H9 (cell line): ENCODE results near the gene PLCH2. TPM values are rescaled to one million over a fixed set of nuclear protein-coding genes. Genes with fewer than 3 reads are reported as not detected.

Source experiments
- DNase-seq: peaks from one replicate; pipeline ENCODE4 v3.0.0-alpha.2; 2017
- H2AFZ ChIP-seq: one replicate; pipeline ENCODE4 v1.6.1; 2013; ENCODE audit warnings: mild to moderate bottlenecking, low read length, control low read depth, moderate library complexity
- H2AK5ac ChIP-seq: 2 replicates; pipeline ENCODE4 v1.6.1; 2013; ENCODE audit warnings: low read length, control low read depth, mixed read lengths; ENCODE audit not compliant: insufficient read length
- H2BK120ac ChIP-seq: one replicate; pipeline ENCODE4 v1.6.1; 2013; ENCODE audit warnings: low read depth, mild to moderate bottlenecking, low read length, control low read depth, inconsistent platforms; ENCODE audit not compliant: poor library complexity, severe bottlenecking
- H2BK12ac ChIP-seq: 2 replicates; pipeline ENCODE4 v1.6.1; 2013; ENCODE audit warnings: low read length, control low read depth, mixed read lengths, low read depth; ENCODE audit not compliant: insufficient read length
- H2BK15ac ChIP-seq: 2 replicates; pipeline ENCODE4 v1.6.1; 2013; ENCODE audit warnings: low read depth, low read length, control low read depth
- H2BK20ac ChIP-seq: one replicate; pipeline ENCODE4 v1.6.1; 2013; ENCODE audit warnings: low read depth, mild to moderate bottlenecking, low read length, control low read depth, inconsistent platforms; ENCODE audit not compliant: poor library complexity, severe bottlenecking
- H2BK5ac ChIP-seq: 2 replicates; pipeline ENCODE4 v1.6.1; 2013; ENCODE audit warnings: low read length, control low read depth, mixed read lengths; ENCODE audit not compliant: insufficient read length
- H3K14ac ChIP-seq: 2 replicates; pipeline ENCODE4 v1.6.1; 2013; ENCODE audit warnings: low read length, control low read depth; ENCODE audit not compliant: insufficient read depth
- H3K18ac ChIP-seq: 2 replicates; pipeline ENCODE4 v1.6.1; 2013; ENCODE audit warnings: low read depth, mild to moderate bottlenecking, mixed read lengths, low read length, control low read depth; ENCODE audit not compliant: insufficient read length
- H3K23ac ChIP-seq: 2 replicates; pipeline ENCODE4 v1.6.1; 2013; ENCODE audit warnings: low read length, control low read depth, mixed read lengths, low read depth; ENCODE audit not compliant: insufficient read length
- H3K23me2 ChIP-seq: 2 replicates; pipeline ENCODE4 v1.6.1; 2013; ENCODE audit warnings: low read depth, mild to moderate bottlenecking, mixed read lengths, low read length, control low read depth; ENCODE audit not compliant: insufficient read length, poor library complexity, severe bottlenecking
- H3K27ac ChIP-seq: 2 replicates; pipeline ENCODE4 v1.5.1; 2013; ENCODE audit warnings: low read length, control low read depth, mixed read lengths, low read depth; ENCODE audit not compliant: insufficient read length
- H3K27me3 ChIP-seq: 2 replicates; pipeline ENCODE4 v1.6.1; 2013; ENCODE audit warnings: low read length, control low read depth, inconsistent platforms; ENCODE audit not compliant: insufficient read depth
- H3K4ac ChIP-seq: 2 replicates; pipeline ENCODE4 v1.6.1; 2013; ENCODE audit warnings: low read depth, mild to moderate bottlenecking, control low read depth, inconsistent platforms, low read length, moderate library complexity
- H3K4me1 ChIP-seq: 2 replicates; pipeline ENCODE4 v1.6.1; 2013; ENCODE audit warnings: low read length, control low read depth, inconsistent platforms; ENCODE audit not compliant: insufficient read depth
- H3K4me2 ChIP-seq: 2 replicates; pipeline ENCODE4 v1.6.1; 2013; ENCODE audit warnings: low read length, control low read depth, mixed read lengths; ENCODE audit not compliant: insufficient read length, insufficient read depth
- H3K56ac ChIP-seq: 2 replicates; pipeline ENCODE4 v1.6.1; 2013; ENCODE audit warnings: low read depth, mild to moderate bottlenecking, mixed read lengths, low read length, control low read depth; ENCODE audit not compliant: insufficient read length
- H3K79me1 ChIP-seq: 2 replicates; pipeline ENCODE4 v1.6.1; 2013; ENCODE audit warnings: low read depth, mild to moderate bottlenecking, moderate library complexity, low read length, control low read depth, inconsistent platforms; ENCODE audit not compliant: insufficient read depth, poor library complexity, severe bottlenecking
- H3K79me2 ChIP-seq: 2 replicates; pipeline ENCODE4 v1.6.1; 2013; ENCODE audit warnings: low read length, control low read depth, inconsistent platforms; ENCODE audit not compliant: insufficient read depth
- H3K9ac ChIP-seq: 2 replicates; pipeline ENCODE4 v1.6.1; 2013; ENCODE audit warnings: low read length, control low read depth, mixed read lengths; ENCODE audit not compliant: insufficient read length; ENCODE audit errors: extremely low read depth
- H3K9me3 ChIP-seq: one replicate; pipeline ENCODE4 v1.6.1; 2013; ENCODE audit warnings: low read depth, low read length, inconsistent platforms; ENCODE audit not compliant: control insufficient read depth
- H3T11ph ChIP-seq: one replicate; pipeline ENCODE4 v1.6.1; 2013; ENCODE audit warnings: mild to moderate bottlenecking, low read length, control low read depth, inconsistent platforms
- H4K20me1 ChIP-seq: one replicate; pipeline ENCODE4 v1.6.1; 2013; ENCODE audit not compliant: control insufficient read depth, insufficient read length, insufficient read depth
- H4K5ac ChIP-seq: 2 replicates; pipeline ENCODE4 v1.6.1; 2013; ENCODE audit warnings: low read depth, mild to moderate bottlenecking, mixed read lengths, low read length, control low read depth; ENCODE audit not compliant: insufficient read length
- H4K8ac ChIP-seq: replicated peaks from 2 replicates; pipeline ENCODE4 v1.6.1; 2013; ENCODE audit warnings: low read length, control low read depth, mixed read lengths, low read depth; ENCODE audit not compliant: insufficient read length
- H4K91ac ChIP-seq: 2 replicates; pipeline ENCODE4 v1.6.1; 2013; ENCODE audit warnings: low read depth, mild to moderate bottlenecking, moderate library complexity, mixed read lengths, low read length, control low read depth; ENCODE audit not compliant: insufficient read length
- H3K27ac Mint-ChIP-seq, 3 experiments: 2 replicates in 2 of 3; 3 replicates in 1 of 3; pipeline ENCODE4 v1.8.0; 2020 to 2021; ENCODE audit warnings: mixed read lengths in 3 of 3, mild to moderate bottlenecking in 1 of 3, moderate library complexity in 1 of 3
- H3K27me3 Mint-ChIP-seq: 2 replicates; pipeline ENCODE4 v1.8.0; 2021; ENCODE audit warnings: low read depth, mild to moderate bottlenecking, moderate library complexity, mixed read lengths
- H3K36me3 Mint-ChIP-seq, 3 experiments: 2 replicates in 2 of 3; 3 replicates in 1 of 3; pipeline ENCODE4 v1.8.0; 2020 to 2021; ENCODE audit warnings: low read depth in 3 of 3, mixed read lengths in 3 of 3; ENCODE audit not compliant: insufficient read depth in 1 of 3
- H3K4me1 Mint-ChIP-seq, 2 experiments: 2 replicates each; pipeline ENCODE4 v1.8.0; 2020; ENCODE audit warnings: mixed read lengths in 2 of 2
- H3K4me3 Mint-ChIP-seq, 2 experiments: 2 replicates in 1 of 2; 3 replicates in 1 of 2; pipeline ENCODE4 v1.8.0; 2020 to 2021; ENCODE audit warnings: mild to moderate bottlenecking in 2 of 2, mixed read lengths in 2 of 2, moderate library complexity in 1 of 2
- H3K9me3 Mint-ChIP-seq, 2 experiments: 2 replicates in 1 of 2; 3 replicates in 1 of 2; pipeline ENCODE4 v1.8.0; 2020; ENCODE audit warnings: mild to moderate bottlenecking in 2 of 2, mixed read lengths in 2 of 2, moderate library complexity in 1 of 2
- CTCF ChIP-seq: fragments of 200-600 bp; sonication (generic); conservative IDR thresholded peaks from 3 replicates; pipeline ENCODE4 v1.8.0; 2021; ENCODE audit warnings: antibody characterized with exemption, mild to moderate bottlenecking
- WGBS: extraction: QIAGEN DNeasy Blood & Tissue Kit; methylation state at CpG from one replicate; pipeline ENCODE4 v1.1.7; 2013; ENCODE audit warnings: missing lambda C conversion rate, low lambda C conversion rate, mixed read lengths; ENCODE audit not compliant: insufficient read length; ENCODE audit errors: extremely low coverage; 5-methylcytosine and 5-hydroxymethylcytosine counted together
- total RNA-seq: library from RNA; stranded (reverse); gene quantifications from 2 replicates; pipeline ENCODE4 v1.2.1, GENCODE V29; 2021

Gene PLCH2
- total RNA-seq, 1 experiment from 2014 or later, result 0.09 TPM

GRCh38 chr1:2518528-2518927 lies 42.4 kb downstream of the PLCH2 start:
- no peak overlapping the region for H3K9ac ChIP-seq
- no peak overlapping the region for H3K4me2 ChIP-seq
- H3K27ac ChIP-seq, result no peak overlapping the region
- H3K4me1 ChIP-seq, result no peaks in the 10 kb centered on the region
- H3K79me1 ChIP-seq, result peaks cover 3% of the 10 kb centered on the region
- no peak overlapping the region for H2BK120ac ChIP-seq
- H4K20me1 ChIP-seq, result peaks cover 3% of the 10 kb centered on the region
- H3K27me3 ChIP-seq, result no peaks in the 10 kb centered on the region
- Mint-ChIP-seq H3K27ac (no peak overlapping the region), H3K27me3 (no peaks in the 10 kb centered on the region), H3K4me3 (no peak overlapping the region), H3K4me1 (0 out of 4 replicates have a peak, but pooled peaks cover 0 to 3% of the 10 kb centered on the region in 2 experiments), H3K9me3 (no peaks in the 10 kb centered on the region), H3K36me3 (peaks cover 31 to 52% (median 45%) of the 10 kb centered on the region in 3 experiments)
- no peaks in the 10 kb centered on the region for H3K23me2 ChIP-seq
- H3K9me3 ChIP-seq, result no peaks in the 10 kb centered on the region
- H3K56ac ChIP-seq, result no peak overlapping the region
- no CpG with 5 or more reads among the region's 26 CpGs for WGBS
- H2AK5ac ChIP-seq, result no peak overlapping the region
- H3K14ac ChIP-seq, result no peak overlapping the region
- H3K18ac ChIP-seq, result no peak overlapping the region
- H2AFZ ChIP-seq, result no peak overlapping the region
- no peak overlapping the region for H4K8ac ChIP-seq
- no peak overlapping the region for H3K4ac ChIP-seq
- no peak for TF ChIP-seq CTCF
- no peak overlapping the region for H2BK15ac ChIP-seq
- no peak overlapping the region for H3K23ac ChIP-seq
- no peak for DNase-seq
- H2BK5ac ChIP-seq, result no peak overlapping the region
- peaks cover 6% of the 10 kb centered on the region; the same call in 1 of the 2 replicates for H3K79me2 ChIP-seq
- no peak overlapping the region for H4K91ac ChIP-seq
- no peak overlapping the region for H3T11ph ChIP-seq
- H4K5ac ChIP-seq, result no peak overlapping the region
- no peak overlapping the region for H2BK20ac ChIP-seq
- H2BK12ac ChIP-seq, result no peak overlapping the region
